Neutrophil (primary cell): Measurements from ENCODE around the gene ZBTB20.

Source experiments
- H3K27ac ChIP-seq: fragments of 200-600 bp; sonication (generic); 2 replicates; pipeline ENCODE4 v1.5.1; 2016; ENCODE audit warnings: mild to moderate bottlenecking, moderate library complexity
- H3K27me3 ChIP-seq: fragments of 200-600 bp; sonication (generic); 2 replicates; pipeline ENCODE4 v1.6.0; 2016; ENCODE audit warnings: mild to moderate bottlenecking
- H3K36me3 ChIP-seq: fragments of 200-600 bp; sonication (generic); 2 replicates; pipeline ENCODE4 v1.5.1; 2017
- H3K4me1 ChIP-seq, 2 experiments: fragments of 200-600 bp in 1 of 2; sonication (generic) in 1 of 2; 1 replicate in 1 of 2; 2 replicates in 1 of 2; pipeline versions ENCODE4 v1.5.1 to v1.6.1; 2013 to 2016; ENCODE audit warnings: low read depth in 1 of 2, low read length in 1 of 2, mild to moderate bottlenecking in 1 of 2, moderate library complexity in 1 of 2; ENCODE audit not compliant: control insufficient read depth in 1 of 2, insufficient read depth in 1 of 2
- H3K4me3 ChIP-seq, 2 experiments: fragments of 200-600 bp in 1 of 2; sonication (generic) in 1 of 2; 1 replicate in 1 of 2; 2 replicates in 1 of 2; pipeline ENCODE4 v1.5.1; 2013 to 2016; ENCODE audit warnings: low read depth in 1 of 2, low read length in 1 of 2, mild to moderate bottlenecking in 1 of 2, moderate library complexity in 1 of 2
- H3K9me3 ChIP-seq: fragments of 200-600 bp; sonication (generic); 2 replicates; pipeline ENCODE4 v1.5.1; 2016
- TF ChIP-seq, protein P1 (sequence below): fragments of 200-600 bp; sonication (generic); IDR thresholded peaks from 2 replicates; pipeline ENCODE4 v1.5.1; 2016; ENCODE audit warnings: antibody characterized with exemption

The ZBTB20 gene

GRCh38 chr3:115084686-115085085, 62.4 kb downstream of the ZBTB20 start:
- Histone ChIP-seq H3K36me3 (no peaks in the 10 kb centered on the region), H3K9me3 (no peaks in the 10 kb centered on the region), H3K27ac (no peak overlapping the region), H3K4me1 (no peaks in the 10 kb centered on the region), H3K27me3 (no peaks in the 10 kb centered on the region), H3K4me3 (no peak overlapping the region)
- TF ChIP-seq, protein P1, sequence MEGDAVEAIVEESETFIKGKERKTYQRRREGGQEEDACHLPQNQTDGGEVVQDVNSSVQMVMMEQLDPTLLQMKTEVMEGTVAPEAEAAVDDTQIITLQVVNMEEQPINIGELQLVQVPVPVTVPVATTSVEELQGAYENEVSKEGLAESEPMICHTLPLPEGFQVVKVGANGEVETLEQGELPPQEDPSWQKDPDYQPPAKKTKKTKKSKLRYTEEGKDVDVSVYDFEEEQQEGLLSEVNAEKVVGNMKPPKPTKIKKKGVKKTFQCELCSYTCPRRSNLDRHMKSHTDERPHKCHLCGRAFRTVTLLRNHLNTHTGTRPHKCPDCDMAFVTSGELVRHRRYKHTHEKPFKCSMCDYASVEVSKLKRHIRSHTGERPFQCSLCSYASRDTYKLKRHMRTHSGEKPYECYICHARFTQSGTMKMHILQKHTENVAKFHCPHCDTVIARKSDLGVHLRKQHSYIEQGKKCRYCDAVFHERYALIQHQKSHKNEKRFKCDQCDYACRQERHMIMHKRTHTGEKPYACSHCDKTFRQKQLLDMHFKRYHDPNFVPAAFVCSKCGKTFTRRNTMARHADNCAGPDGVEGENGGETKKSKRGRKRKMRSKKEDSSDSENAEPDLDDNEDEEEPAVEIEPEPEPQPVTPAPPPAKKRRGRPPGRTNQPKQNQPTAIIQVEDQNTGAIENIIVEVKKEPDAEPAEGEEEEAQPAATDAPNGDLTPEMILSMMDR: no peak

- Histone ChIP-seq H3K27ac (no peak overlapping the region), H3K27me3 (no peaks in the 10 kb centered on the region), H3K9me3 (no peaks in the 10 kb centered on the region), H3K36me3 (no peaks in the 10 kb centered on the region), H3K4me1 (no peaks in the 10 kb centered on the region), H3K4me3 (no peak overlapping the region)
- TF ChIP-seq, protein P1: no peak
Measured at GRCh38 chr3:115082260-115082659, 64.8 kb downstream of the ZBTB20 start.

DNA sequence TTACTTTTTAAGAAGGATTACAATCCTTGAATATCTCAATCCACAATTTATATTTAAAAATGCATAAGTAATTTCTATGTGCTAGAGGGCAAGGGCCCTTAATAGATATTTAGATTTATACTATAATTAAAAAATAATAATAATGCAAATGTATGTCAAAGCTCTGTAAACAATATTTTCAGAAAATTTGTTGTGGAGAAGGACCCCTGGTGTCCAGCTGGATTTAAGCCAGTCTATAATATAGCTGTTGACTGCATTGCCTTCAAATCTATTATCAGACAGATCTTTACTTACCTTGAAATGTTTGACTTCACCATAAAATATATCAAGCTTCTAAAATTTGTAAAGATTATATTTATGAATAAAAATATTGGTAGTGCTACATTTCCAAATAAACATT, 65.6 kb downstream of the ZBTB20 start:
- no peaks in the 10 kb centered on the region for H3K9me3 ChIP-seq
- TF ChIP-seq, protein P1: no peak
- no peaks in the 10 kb centered on the region for H3K4me1 ChIP-seq

DNA sequence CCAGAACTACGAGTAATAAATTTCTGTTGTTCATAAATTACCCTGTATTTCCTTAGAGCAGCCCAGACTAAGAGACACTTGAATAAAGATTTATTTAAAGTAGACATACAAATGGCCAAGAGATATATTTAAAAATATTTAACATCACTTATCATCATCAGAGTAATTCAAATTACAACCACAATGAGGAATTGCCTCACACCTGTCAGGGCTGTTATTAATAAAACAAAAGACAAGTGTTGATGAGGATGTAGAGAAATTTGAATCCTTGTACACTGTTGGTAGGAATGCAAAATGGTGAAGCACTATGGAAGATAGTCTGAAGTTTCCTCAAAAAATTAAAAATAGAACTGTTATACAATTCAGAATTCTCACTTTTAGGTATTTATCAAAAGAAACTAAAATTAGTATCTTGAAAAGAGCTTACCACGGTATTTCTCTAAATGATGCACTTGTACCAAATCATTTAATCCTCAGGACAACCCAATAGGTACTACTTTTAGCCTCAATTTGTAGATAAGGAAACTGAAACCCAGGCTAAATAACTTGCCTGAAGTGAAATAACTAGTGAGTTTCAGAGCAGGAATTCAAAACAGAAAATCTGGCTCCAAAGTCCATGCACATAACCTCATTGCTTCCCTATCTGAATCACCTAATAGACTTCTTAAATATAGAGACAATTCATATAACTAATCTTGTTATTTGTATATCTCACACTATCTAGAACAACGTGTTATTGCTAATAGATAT, 69.4 kb downstream of the ZBTB20 start:
- no peak overlapping the region for H3K4me3 ChIP-seq
- H3K36me3 ChIP-seq: no peaks in the 10 kb centered on the region
- H3K27me3 ChIP-seq: no peaks in the 10 kb centered on the region
- no peaks in the 10 kb centered on the region for H3K4me1 ChIP-seq
- TF ChIP-seq, protein P1: no peak
- H3K27ac ChIP-seq: no peak overlapping the region
- H3K9me3 ChIP-seq: no peaks in the 10 kb centered on the region

More for the DNA sequence above, 65.6 kb downstream of the ZBTB20 start:
- H3K36me3 ChIP-seq: no peaks in the 10 kb centered on the region
- H3K27me3 ChIP-seq: no peaks in the 10 kb centered on the region
- no peak overlapping the region for H3K27ac ChIP-seq
- H3K4me3 ChIP-seq: no peak overlapping the region

- Histone ChIP-seq H3K27me3 (no peaks in the 10 kb centered on the region), H3K36me3 (peaks cover 4% of the 10 kb centered on the region), H3K4me1 (no peaks in the 10 kb centered on the region), H3K4me3 (no peak overlapping the region), H3K27ac (no peak overlapping the region), H3K9me3 (no peaks in the 10 kb centered on the region)
- TF ChIP-seq, protein P1: no peak
Measured at GRCh38 chr3:115074502-115074901, 72.6 kb downstream of the ZBTB20 start.
